GM10266 (cell line): ENCODE measurements around the gene FCRL2.

Source experiments
- DNase-seq: peaks from one replicate; pipeline ENCODE4 v3.0.0; 2012; ENCODE audit errors: extremely low spot score
- CTCF ChIP-seq: IDR thresholded peaks from 2 replicates; pipeline ENCODE4 v1.5.1; 2012; ENCODE audit warnings: mild to moderate bottlenecking, low read depth; ENCODE audit not compliant: control insufficient read depth, insufficient read depth; ENCODE audit errors: missing control alignments

The FCRL2 gene

GRCh38 chr1:157803851-157804250 lies 26.9 kb upstream of the FCRL2 start:
- no peak for TF ChIP-seq CTCF
- DNase-seq, result no peak

- no peak for TF ChIP-seq CTCF
- DNase-seq, result no peak
These were observed 23.1 kb upstream of the FCRL2 start for GRCh38 chr1:157799996-157800395.

- no peak for TF ChIP-seq CTCF
- DNase-seq, result no peak
These were observed 21.3 kb upstream of the FCRL2 start for GRCh38 chr1:157798211-157798610.

- no peak for TF ChIP-seq CTCF
- no peak for DNase-seq
These were observed 8.3 kb upstream of the FCRL2 start for GRCh38 chr1:157785248-157785647.

DNA sequence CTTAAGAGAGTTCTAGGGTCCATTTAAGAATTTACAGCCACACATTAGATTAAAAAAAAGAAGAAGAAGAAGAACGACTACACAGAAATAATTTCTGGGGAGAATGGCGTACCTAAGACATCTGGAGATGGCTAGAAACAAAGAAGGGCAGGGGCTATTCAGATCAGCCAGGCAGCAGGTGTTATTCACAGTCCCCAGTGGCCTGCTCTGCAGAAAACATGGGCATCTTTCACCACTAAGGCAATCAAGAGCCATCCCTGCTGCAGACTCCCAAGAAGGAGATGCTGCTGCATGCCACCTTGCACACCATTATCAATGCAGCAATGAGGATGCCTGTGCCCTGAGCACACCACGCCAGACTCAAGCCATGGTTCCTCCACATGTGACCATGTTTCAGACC lies 7.9 kb upstream of the FCRL2 start:
- TF ChIP-seq CTCF, result no peak
- DNase-seq, result no peak

DNA sequence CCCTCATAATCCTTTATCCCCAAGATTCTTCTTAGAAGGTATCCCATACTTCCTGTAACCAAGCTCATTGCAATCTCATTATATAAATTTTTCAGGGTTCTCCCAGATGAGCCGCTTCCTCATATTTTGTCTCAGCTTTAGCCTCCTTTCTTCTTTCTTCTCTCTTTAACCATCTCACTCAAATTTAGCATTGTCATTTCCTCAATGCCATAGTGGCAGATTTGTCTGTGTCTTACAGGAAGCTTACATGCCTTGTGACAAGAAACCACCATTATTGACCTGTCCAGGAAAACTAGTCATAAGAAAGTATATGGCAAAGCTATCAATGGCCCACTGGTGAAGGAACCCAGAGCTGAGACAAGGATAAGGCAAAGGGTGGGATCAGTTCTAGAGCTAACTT lies 6.0 kb upstream of the FCRL2 start:
- DNase-seq, result no peak
- TF ChIP-seq CTCF, result no peak

- no peak for DNase-seq
- TF ChIP-seq CTCF, result no peak
These were observed 4.1 kb upstream of the FCRL2 start for GRCh38 chr1:157781048-157781447.
